Activated B cell treated with CpG ODN at 0.5 μM for 24 hours (primary cell): ENCODE measurements around the gene PLA2R1. TPM values are rescaled to one million over a fixed set of nuclear protein-coding genes. Genes with fewer than 3 reads are reported as not detected.
"Not testable (repeated sequence)": the region's sequence is repeated elsewhere in the genome, so short reads cannot be mapped to it uniquely, and the experiment has no call there.

Source experiments
- ATAC-seq: fragments of 200-7000 bp; cut with Tn5 transposase; one replicate; pipeline ENCODE4 v1.10.0; 2021; ENCODE audit warnings: low read depth, mild to moderate bottlenecking, moderate library complexity
- CTCF ChIA-PET: fragments of 350-600 bp; sonication (Branson Sonifier 250); formaldehyde crosslinking; loops from one replicate; lab custom pipeline; 2021; ENCODE audit warnings: antibody characterized with exemption; lab: Charles Lee
- POLR2A ChIA-PET: fragments of 350-600 bp; sonication (Branson Sonifier 250); formaldehyde crosslinking; loops from one replicate; lab custom pipeline; 2021; ENCODE audit warnings: antibody characterized with exemption; lab: Charles Lee
- DNase-seq: peaks from one replicate; pipeline ENCODE4 v3.0.0; 2022
- H3K27ac Mint-ChIP-seq: one replicate; pipeline ENCODE4 v1.8.0; 2020; ENCODE audit warnings: mixed read lengths
- H3K27me3 Mint-ChIP-seq: one replicate; pipeline ENCODE4 v1.8.0; 2021; ENCODE audit warnings: mixed read lengths
- H3K36me3 Mint-ChIP-seq: one replicate; pipeline ENCODE4 v1.8.0; 2021; ENCODE audit warnings: low read depth, mixed read lengths
- H3K4me1 Mint-ChIP-seq: one replicate; pipeline ENCODE4 v1.8.0; 2021; ENCODE audit warnings: mixed read lengths
- H3K4me3 Mint-ChIP-seq: one replicate; pipeline ENCODE4 v1.8.0; 2020; ENCODE audit warnings: mild to moderate bottlenecking, mixed read lengths
- H3K9me3 Mint-ChIP-seq: one replicate; pipeline ENCODE4 v1.8.0; 2020; ENCODE audit warnings: mixed read lengths
- intact Hi-C: fragments of 100-400 bp; cut with micrococcal nuclease; formaldehyde crosslinking; loops from one replicate; pipeline ENCODE4 v1.15.1; 2024
- total RNA-seq: library from RNA; stranded (reverse); gene quantifications from 2 replicates; pipeline ENCODE4 v1.2.3, GENCODE V29; 2022
- TF ChIP-seq, protein P1 (sequence below): fragments of 200-600 bp; IDR thresholded peaks from one replicate; pipeline ENCODE4 v1.8.0; 2022; ENCODE audit warnings: antibody characterized with exemption, mild to moderate bottlenecking

The PLA2R1 gene
- total RNA-seq, 1 donor from 2014 or later: not detected

DNA sequence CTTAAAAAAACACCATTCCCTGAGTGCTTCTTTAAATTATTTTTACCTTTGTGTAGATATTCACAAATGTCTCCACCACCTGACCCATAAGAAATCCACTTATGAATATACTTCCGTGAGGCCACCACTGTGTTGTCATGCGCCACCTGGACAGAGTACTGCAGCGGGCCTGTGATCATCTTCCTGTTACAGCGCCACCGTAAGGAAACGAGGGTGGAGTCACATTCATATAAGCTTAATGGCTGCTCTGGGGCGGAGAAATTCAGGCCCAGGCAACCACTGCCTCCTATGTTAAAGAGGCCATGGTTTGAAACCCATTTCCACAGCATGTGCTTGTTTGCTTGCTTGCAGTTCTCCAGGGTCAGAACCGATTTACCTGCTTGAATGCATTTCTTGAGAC, 17.7 kb downstream of the PLA2R1 start:
- TF ChIP-seq, protein P1, sequence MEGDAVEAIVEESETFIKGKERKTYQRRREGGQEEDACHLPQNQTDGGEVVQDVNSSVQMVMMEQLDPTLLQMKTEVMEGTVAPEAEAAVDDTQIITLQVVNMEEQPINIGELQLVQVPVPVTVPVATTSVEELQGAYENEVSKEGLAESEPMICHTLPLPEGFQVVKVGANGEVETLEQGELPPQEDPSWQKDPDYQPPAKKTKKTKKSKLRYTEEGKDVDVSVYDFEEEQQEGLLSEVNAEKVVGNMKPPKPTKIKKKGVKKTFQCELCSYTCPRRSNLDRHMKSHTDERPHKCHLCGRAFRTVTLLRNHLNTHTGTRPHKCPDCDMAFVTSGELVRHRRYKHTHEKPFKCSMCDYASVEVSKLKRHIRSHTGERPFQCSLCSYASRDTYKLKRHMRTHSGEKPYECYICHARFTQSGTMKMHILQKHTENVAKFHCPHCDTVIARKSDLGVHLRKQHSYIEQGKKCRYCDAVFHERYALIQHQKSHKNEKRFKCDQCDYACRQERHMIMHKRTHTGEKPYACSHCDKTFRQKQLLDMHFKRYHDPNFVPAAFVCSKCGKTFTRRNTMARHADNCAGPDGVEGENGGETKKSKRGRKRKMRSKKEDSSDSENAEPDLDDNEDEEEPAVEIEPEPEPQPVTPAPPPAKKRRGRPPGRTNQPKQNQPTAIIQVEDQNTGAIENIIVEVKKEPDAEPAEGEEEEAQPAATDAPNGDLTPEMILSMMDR: no peak
- Mint-ChIP-seq H3K4me1 (no peaks in the 10 kb centered on the region), H3K9me3 (no peaks in the 10 kb centered on the region), H3K36me3 (no peaks in the 10 kb centered on the region), H3K4me3 (no peak overlapping the region), H3K27ac (no peak overlapping the region), H3K27me3 (peaks cover 5% of the 10 kb centered on the region)
- ATAC-seq: no peak
- ChIA-PET CTCF (no interaction called here), POLR2A (no interaction called here)
- DNase-seq: no peak
- intact Hi-C loops: no loop called here

DNA sequence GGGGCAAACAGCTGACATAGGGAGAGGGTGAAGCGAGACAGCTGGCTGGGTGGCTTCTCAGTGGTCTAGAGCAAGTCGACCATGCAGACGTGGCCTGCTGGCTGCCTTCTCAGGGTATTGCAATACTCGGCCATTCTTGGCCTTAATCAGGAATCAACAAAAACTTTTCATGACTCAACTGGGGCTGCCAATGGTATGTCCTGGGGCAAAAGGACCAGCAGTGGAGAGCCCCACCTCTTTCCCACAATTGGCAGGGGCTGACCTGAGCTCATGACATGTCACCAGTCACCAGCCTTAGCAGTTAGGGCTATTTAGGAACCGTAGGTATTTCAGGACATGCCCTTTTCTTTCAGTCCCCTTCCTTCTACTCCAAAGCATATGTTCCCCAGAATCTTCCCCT, 19.1 kb downstream of the PLA2R1 start:
- Mint-ChIP-seq H3K36me3 (no peaks in the 10 kb centered on the region), H3K4me1 (no peaks in the 10 kb centered on the region), H3K27ac (no peak overlapping the region), H3K4me3 (no peak overlapping the region), H3K27me3 (peaks cover 3% of the 10 kb centered on the region), H3K9me3 (no peaks in the 10 kb centered on the region)
- no peak for ATAC-seq
- ChIA-PET CTCF (no interaction called here), POLR2A (no interaction called here)
- DNase-seq: no peak
- intact Hi-C loops: no loop called here
- TF ChIP-seq, protein P1: no peak

DNA sequence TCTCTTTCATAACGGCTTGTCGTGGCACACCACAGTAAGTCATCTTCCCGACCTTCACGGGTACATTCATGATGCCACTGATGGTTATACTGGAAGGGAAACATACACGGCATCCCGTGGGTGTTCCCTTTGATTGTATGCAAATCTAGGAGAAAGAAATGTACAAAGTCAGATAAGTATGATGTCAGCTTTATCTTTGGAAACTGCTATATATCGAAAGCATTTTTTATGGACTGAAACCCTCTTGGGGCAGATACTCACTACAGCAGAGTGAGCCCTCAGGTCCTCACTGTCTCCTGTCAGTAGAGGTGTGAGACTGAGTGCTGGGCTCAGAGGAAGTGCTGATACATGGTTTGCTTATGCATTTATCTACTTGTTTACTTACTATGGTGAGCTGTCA, 20.4 kb downstream of the PLA2R1 start:
- ATAC-seq (no peak), DNase-seq (no peak)
- Mint-ChIP-seq H3K4me1 (no peaks in the 10 kb centered on the region), H3K4me3 (no peak overlapping the region), H3K9me3 (no peaks in the 10 kb centered on the region), H3K36me3 (no peaks in the 10 kb centered on the region), H3K27me3 (peaks cover 3% of the 10 kb centered on the region), H3K27ac (no peak overlapping the region)
- intact Hi-C loops: no loop called here
- POLR2A ChIA-PET: no interaction called here
- CTCF ChIA-PET: no interaction called here
- TF ChIP-seq, protein P1: no peak

DNA sequence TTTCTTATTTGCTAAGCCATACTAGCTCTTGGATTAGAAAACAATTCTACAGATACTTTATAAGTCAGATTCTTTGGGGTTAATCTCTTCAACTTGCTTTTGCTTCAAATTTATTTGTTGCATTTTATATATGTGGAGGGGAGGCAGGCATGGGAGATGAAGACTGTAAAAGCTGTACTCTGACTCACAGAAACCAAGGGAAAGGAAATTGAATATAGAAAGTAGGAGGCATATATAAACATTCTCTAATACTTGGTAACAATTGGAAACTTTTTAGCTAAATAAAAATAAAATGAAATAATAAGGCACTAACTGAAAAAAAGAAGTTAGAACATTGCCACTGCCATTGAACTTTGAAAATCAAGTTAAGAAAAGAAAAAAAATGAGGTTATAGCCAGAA, 21.3 kb downstream of the PLA2R1 start:
- H3K4me1 Mint-ChIP-seq: no peaks in the 10 kb centered on the region
- ChIA-PET CTCF (no interaction called here), POLR2A (no interaction called here)
- no peak overlapping the region for H3K27ac Mint-ChIP-seq
- H3K36me3 Mint-ChIP-seq: no peaks in the 10 kb centered on the region
- ATAC-seq: no peak
- intact Hi-C loops: no loop called here
- no peaks in the 10 kb centered on the region for H3K9me3 Mint-ChIP-seq
- H3K4me3 Mint-ChIP-seq: no peak overlapping the region
- H3K27me3 Mint-ChIP-seq: peaks cover 3% of the 10 kb centered on the region
- no peak for DNase-seq
- TF ChIP-seq, protein P1: no peak

DNA sequence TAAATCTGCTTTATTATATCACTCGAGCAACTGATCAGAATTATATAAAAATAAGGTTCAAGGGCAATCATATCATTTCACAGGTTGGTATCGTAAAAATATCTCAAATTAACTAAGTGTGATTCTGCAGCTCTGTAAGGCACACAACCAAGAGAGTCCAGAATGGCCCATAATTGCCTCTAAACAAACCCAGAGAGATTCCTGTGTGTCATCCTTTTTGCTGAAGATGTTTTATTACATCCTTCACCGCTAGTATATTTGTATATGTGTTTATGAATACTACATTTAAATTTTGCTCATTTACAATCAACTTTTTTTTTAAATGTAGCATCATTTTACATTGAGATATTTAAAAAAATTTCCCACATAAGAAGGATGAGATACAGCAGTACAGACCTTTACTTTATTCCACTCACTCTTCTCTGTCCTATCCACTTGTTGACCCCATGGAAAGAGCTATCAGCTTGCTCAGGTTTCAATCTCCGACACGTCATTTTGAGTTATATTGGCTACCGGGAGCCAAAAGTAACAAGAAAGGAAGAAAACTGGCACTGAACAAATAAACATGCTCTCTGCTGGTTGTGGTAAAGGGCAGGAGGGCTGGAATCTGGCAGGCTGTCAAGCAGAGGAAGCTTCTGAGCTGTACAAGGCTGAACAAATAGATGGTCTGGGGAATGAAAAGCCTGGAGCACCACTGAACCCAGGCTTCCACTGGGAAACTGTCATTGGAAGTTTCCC, 23.1 kb downstream of the PLA2R1 start:
- intact Hi-C loops: no loop called here
- H3K9me3 Mint-ChIP-seq: no peaks in the 10 kb centered on the region
- ChIA-PET POLR2A (no interaction called here), CTCF (no interaction called here)
- peaks cover 3% of the 10 kb centered on the region for H3K27me3 Mint-ChIP-seq
- ATAC-seq (no peak), DNase-seq (no peak)
- H3K4me1 Mint-ChIP-seq: no peaks in the 10 kb centered on the region
- TF ChIP-seq, protein P1: no peak
- H3K4me3 Mint-ChIP-seq: no peak overlapping the region
- no peak overlapping the region for H3K27ac Mint-ChIP-seq
- no peaks in the 10 kb centered on the region for H3K36me3 Mint-ChIP-seq

DNA sequence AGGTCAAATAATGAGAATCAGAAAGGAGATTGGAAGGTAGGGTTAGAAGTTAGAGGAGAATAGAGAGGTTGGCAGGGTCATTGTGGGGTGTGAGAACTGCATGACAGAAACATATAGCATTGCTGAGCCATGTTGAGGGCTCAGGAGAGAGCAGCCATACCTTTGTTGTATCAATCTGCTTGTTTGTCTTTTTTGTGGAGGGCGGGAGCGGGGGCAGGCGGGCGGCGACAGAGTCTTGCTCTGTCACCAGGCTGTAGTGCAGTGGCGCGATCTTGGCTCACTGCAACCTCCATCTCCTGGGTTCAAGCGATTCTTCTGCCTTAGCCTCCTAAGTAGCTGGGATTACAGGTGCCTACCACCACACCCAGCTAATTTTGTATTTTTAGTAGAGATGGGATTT, 23.8 kb downstream of the PLA2R1 start:
- H3K27me3 Mint-ChIP-seq, CTCF ChIA-PET, POLR2A ChIA-PET, H3K27ac Mint-ChIP-seq, intact Hi-C loops, ATAC-seq, DNase-seq, H3K9me3 Mint-ChIP-seq, H3K4me3 Mint-ChIP-seq, H3K36me3 Mint-ChIP-seq, H3K4me1 Mint-ChIP-seq: not testable (repeated sequence)
